GM11168 (cell line): Measurements from ENCODE around the gene CPNE6.
"Not testable (repeated sequence)": the region's sequence is repeated elsewhere in the genome, so short reads cannot be mapped to it uniquely, and the experiment has no call there.

Experiments
- in situ Hi-C: fragments of 300-500 bp; cut with MboI; formaldehyde crosslinking; loops from one replicate; pipeline ENCODE4 v1.12.0; 2022; ENCODE audit warnings: low sequenced_read_pairs; ENCODE audit not compliant: unreplicated experiment

The CPNE6 gene

DNA sequence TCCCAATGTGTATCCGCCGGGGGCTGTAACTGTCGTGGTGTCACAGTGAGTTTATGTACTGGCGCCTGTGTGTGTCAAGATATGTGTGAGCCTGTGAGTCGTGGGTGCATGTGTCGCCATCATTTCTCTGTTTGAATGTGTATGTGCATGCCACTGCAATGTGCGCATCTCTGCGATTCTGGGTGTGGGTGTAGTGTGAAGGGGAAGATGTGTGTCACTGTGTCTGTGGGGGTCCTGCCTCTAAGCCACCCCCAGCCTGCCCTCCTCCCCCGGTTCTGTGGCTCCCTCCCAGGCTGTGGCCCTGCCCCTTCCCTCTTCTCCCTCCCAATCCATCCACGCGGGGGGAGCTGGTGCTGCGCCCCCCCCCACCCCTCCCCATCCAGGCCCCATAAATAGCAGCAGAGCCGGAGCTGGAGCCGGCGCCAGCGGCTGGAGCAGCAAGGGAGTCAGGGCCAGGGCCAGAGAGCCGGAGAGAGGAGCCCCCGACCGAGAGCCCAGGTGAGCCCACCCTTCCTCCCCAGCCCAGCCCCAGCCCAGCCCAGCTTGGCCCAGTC is at the start of gene CPNE6:
TSS of gene CPNE6 (plus strand) at position 419 of the 554 bp plus-strand sequence. CDS start 1,375 bp downstream, outside the sequence.
- in situ Hi-C loops, result no loop called here

DNA sequence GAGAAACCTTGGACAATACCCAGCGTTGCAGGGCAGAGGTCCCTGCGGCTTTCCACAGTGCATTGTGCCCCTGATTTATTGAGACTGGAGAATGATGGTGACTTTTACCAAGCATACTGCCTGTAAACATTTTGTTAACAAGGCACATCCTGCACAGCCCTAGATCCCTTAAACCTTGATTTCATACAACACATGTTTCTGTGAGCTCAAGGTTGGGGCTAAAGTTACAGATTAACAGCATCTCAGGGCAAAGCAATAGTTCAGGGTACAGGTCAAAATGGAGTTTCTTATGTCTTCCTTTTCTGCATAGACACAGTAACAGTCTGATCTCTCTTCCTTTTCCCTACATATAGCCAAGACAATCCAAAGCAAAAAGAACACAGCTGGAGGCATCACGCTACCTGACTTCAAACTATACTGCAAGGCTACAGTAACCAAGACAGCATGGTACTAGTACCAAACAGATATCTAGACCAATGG is 46.4 kb upstream of the CPNE6 start:
- in situ Hi-C loops, result not testable (repeated sequence)

DNA sequence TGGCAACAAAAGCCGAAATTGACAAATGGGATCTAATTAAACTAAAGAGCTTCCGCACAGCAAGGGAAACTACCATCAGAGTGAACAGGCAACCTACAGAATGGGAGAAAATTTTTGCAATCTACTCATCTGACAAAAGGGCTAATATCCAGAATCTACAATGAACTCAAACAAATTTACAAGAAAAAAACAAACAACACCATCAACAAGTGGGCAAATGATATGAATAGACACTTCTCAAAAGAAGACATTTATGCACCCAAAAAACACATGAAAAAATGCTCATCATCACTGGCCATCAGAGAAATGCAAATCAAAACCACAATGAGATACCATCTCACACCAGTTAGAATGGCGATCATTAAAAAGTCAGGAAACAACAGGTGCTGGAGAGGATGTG is 41.7 kb upstream of the CPNE6 start:
- in situ Hi-C loops, result not testable (repeated sequence)

DNA sequence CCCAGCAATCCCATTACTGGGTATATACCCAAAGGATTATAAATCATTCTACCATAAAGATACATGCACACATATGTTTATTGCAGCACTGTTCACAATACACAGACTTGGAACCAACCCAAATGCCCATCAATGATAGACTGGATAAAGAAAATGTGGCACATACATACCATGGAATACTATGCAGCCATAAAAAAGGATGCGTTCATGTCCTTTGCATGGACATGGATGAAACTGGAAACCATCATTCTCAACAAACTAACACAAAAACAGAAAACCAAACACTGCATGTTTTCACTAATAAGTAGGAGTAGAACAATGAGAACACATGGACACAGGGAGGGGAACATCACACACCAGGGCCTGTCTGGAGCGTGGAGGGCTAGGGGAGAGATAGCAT is 40.0 kb upstream of the CPNE6 start:
- in situ Hi-C loops, result not testable (repeated sequence)

DNA sequence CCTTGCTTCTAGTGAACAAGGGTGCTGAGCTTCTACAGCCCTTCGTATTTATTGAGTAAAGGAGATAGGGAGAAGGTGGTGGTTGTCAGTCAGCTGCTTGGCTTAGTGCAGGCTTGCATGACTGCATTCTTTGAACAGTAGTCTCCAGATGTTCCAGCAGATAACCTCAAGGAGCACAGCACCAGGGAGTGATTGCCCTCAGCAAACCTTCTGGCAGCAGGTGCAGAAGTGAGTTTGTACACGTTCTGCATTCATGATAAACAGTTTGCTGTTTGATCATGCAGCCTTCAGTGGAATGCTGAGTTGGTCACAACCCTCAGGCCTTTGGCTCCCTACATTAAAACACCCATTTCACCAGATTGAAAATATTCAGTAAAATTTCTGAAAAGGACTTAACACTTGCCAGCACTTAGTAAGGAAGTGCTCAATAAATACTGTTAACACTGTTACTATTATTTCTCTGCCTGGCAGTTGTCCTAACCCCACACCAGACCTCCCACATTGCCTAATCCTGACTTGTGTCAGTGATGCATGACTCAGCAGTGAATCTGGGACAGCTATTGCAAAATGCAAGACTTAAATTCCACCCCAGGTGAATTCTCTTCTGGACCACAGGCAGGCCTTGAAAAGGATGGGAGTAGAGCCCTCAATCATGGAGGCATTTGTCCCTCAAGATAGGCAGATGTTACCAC is 38.5 kb upstream of the CPNE6 start:
- in situ Hi-C loops, result no loop called here

DNA sequence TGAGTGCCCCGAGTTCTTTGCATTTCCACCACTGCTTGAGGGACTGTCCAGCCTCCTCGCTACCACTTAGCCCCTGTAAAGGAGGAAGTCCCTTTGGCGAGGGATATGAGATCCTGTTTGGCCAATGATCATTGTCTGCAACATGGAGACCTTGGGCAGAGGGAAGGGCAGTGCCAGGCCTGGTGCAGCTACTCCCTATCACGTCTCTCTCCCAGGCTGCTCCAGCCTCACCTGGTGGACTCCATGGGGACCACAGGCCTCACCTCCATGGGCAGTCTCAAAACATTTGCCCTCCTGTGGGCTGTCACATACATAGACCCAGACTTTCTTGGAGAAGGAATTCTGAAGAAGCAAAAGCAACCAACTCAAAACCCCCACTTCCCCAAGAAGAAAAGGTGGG is 35.6 kb upstream of the CPNE6 start:
- in situ Hi-C loops, result not testable (repeated sequence)

DNA sequence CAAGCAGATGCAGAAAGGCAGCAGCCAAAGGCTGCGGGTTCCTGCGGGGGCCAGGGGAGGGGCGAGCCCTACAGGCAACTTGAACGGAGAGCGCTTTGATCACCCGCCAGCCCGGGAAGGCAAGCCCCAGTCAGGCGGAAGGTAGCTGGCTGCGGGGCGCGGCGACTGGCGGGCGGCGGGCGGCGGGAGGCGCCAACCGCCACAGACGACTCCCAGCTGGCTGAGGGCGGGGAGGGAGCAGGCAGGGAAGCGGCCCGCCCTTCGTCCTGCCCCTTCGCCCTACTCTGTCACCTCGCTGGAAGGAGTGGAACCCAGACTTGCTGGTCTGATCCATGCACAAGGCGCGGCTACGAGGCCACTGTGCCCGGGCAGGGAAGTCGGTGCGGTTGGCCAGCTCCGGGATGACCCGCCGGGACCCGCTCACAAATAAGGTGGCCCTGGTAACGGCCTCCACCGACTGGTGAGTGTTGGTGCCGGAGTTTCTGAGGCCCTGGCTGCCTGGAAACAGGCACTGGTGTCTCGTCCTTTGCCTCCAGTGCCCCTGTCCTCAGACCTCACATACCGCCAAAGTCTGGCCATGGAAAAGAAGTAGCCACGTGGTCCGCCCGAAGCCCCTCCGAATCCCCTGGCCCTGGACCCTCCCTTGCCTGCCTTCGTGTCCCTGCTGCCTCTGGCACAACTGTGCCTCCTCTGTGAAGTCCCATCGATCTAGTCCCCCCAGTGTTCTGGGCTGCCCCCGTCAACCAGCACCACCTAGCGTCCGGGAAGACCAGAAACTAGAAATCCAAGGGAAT is 35.0 kb upstream of the CPNE6 start:
- in situ Hi-C loops, result no loop called here

DNA sequence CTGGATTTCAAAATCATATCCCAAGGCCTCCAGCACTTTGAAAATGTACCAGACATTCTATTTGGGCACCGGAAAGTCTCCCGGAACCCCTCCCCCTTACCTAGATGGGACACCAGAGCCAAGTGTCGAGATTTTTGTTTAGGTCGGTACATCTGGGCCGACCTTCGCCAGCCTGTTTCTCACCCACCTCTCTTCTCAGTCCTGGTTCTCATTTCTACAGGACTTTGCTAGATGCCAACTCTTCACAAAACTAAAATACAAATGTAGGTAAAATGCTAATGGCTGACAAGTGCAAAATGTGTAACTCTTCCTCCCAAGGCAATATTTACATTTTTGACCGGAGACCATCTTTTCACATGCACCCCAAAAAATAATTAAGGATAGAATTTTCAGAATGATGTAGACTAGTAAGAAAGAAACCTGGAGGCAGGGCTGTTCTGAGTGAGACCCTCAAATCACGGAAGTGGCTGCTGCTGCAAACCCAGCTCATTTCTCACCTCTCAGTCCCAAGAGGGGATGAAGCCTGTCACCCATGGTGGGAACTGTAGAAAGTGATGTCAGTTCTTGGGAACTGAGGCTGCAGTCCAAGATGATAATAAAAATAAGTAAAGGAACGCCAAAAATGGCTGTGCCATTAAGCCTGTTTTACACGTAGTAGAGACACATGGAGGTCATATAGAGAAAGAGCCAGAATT is 34.3 kb upstream of the CPNE6 start:
- in situ Hi-C loops, result not testable (repeated sequence)

DNA sequence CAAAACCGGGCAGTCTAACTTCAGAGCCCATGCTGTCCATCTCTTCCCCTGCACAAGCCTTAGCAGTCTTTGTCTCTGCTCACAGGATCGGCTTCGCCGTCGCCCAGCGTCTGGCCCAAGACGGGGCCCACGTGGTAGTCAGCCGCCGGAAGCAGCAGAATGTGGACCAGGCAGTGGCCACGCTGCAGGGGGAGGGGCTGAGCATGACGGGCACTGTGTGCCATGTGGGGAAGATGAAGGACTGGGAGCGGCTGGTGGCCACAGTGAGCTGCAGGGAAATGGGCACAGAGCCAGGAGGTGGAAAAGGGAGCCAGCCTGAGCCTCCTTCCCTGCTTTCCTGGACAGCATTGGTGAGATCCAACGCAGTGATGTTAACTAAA is 33.7 kb upstream of the CPNE6 start:
- in situ Hi-C loops, result no loop called here

DNA sequence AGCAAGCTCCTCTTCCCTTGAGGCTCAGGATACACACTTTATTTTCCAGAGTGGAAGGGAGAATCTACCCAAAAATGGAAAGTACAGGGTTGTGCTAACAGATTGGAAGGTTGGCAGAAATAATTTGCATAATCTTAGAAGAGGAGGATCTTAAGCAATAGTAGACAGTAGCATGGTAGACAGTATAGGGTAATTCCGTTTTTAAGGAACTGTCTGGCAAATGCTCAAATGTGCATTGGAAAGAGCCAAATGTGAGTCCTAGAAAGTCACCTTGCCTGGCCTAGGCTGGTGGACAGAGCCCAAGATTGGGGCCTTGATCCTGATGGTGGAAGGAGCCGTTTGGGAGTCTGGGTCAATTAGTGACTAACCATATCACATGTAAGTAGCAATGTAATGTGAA is 32.7 kb upstream of the CPNE6 start:
- in situ Hi-C loops, result no loop called here

DNA sequence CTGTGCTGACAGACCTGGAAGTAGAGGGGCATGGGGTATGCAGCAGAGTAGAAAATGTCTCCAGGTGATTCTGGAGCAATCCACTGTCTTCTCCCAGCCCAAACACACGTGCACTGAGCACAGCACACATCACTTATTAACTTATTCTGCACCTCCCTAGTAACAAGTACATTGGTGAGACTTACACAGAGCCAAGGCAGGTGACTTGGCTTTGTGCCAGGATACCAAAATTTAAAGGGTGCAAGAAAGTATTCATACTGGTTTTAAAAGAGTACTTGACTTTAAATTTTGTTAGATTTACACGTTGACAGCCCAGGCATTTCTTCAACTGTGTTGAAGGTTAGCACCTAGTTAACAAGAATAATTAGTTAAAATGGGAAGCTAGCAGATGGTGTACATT is 30.7 kb upstream of the CPNE6 start:
- in situ Hi-C loops, result no loop called here

DNA sequence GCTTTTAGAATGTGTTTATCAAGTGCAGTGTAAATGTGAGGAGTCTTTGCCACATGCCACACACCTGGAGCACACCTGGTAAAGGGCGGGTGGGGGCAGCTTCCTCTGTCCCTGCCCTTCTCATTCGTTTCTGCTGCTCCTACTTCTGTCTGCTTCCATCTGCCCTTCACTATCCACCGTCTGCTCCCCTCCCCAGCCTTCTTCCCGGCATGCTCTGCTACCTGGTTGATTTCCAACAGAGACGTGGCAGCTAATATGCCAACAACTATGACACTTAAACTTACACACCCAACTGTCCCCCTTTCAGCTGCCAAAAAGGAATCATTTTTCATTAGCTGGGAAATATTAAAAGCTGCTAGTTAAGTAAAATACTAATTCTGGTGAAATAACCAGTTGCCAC is 28.6 kb upstream of the CPNE6 start:
- in situ Hi-C loops, result no loop called here

DNA sequence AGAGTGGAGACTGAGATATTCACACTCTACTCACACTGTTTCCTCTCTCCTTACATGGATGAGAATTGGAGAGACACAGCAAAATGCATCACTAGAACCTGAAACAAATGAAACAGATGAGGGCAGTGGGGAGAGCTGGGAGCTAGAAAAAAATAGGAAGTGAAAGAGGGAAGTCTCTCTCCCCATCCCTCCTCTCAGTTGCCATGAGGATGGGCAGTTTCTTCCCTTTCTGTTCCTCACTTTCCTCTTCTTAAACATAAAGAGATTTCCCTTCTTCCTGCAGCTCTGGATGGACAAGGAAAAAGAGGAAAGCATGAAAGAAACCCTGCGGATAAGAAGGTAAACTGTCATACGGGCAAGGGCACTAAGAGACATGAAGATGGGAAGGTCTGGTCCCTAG is 22.4 kb upstream of the CPNE6 start:
- in situ Hi-C loops, result not testable (repeated sequence)

DNA sequence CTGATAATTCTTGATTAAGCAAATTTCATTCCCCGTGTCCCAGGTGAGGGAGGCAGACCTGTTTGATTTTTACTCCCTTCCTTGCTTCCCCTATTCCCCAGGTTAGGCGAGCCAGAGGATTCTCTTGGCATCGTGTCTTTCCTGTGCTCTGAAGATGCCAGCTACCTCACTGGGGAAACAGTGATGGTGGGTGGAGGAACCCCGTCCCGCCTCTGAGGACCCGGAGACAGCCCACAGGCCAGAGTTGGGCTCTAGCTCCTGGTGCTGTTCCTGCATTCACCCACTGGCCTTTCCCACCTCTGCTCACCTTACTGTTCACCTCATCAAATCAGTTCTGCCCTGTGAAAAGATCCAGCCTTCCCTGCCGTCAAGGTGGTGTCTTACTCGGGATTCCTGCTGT is 20.6 kb upstream of the CPNE6 start:
- in situ Hi-C loops, result not testable (repeated sequence)

DNA sequence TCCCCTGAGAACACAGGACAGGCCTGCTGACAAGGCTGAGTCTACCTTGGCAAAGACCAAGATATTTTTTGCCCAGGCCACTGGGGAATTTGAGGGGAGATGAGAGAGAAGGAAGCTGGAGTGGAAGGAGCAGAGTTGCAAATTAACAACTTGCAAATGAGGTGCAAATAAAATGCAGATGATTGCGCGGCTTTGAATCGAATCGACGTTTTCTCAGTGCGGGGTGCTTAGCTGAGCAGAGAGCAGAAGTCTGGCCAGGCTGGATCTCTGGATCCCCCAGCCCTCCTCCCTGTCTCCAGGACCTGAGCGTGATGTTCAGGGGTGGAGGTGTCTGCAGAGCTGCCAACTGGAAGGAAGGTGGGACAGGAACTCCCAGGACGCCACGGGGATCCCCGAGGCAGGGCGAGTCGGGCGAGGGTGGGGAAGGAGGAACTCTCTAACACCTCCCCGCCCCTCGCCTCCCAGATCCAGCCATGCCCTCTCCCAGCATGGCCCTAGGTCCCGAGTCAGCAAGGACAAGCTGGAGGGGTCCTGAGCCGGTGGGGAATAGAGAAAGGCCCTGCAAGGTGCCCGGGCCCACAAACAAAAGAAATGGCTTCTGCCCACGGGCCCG is 20.1 kb upstream of the CPNE6 start:
- in situ Hi-C loops, result no loop called here

DNA sequence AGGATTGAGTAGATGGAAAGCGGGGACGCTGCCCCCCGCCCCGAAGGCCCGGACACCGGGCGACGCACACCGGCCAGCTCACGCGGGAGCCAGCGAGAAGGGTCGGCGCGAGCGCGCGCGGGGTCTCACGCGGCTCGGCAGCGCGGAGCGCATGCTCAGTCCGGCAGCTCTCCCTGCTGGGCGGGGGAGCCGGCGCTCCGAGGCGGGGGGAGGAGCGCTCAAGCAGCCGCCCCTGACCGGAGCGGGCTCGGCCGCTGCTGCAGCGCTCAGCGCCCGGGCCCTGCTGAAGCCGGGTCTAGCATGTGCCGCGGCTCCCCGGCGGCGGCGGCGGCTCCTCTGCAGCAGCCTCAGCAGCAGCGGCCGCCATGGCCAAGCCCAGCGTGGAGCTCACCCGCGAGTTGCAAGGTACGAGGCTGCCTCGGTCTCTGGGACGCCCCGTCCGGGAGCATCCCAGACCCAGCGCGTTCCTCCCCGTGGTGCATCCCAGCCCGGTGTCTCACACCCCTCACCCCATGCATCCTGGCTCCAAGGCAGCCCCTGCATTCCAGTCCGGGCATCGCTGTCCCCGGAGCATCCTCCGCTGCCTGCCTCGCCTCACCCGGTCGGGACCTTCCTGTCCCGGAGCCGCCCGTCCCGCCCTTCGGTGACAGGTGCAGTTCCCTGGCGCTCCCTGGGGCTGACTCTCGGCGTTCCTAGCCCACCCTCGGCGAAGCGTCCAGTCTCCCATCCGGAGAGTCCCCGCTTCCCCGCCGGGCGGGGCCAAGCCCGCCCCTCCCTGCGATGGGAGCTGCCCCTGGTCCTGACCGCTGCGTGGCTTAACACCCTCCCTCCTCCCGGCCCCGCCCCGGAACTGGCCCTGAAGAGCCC is 19.3 kb upstream of the CPNE6 start, which contains the start of gene CARMIL3:
TSS of gene CARMIL3 (plus strand) at position 221 of the 867 bp plus-strand sequence. CDS start at position 366, 145 bp downstream.
- in situ Hi-C loops, result no loop called here

DNA sequence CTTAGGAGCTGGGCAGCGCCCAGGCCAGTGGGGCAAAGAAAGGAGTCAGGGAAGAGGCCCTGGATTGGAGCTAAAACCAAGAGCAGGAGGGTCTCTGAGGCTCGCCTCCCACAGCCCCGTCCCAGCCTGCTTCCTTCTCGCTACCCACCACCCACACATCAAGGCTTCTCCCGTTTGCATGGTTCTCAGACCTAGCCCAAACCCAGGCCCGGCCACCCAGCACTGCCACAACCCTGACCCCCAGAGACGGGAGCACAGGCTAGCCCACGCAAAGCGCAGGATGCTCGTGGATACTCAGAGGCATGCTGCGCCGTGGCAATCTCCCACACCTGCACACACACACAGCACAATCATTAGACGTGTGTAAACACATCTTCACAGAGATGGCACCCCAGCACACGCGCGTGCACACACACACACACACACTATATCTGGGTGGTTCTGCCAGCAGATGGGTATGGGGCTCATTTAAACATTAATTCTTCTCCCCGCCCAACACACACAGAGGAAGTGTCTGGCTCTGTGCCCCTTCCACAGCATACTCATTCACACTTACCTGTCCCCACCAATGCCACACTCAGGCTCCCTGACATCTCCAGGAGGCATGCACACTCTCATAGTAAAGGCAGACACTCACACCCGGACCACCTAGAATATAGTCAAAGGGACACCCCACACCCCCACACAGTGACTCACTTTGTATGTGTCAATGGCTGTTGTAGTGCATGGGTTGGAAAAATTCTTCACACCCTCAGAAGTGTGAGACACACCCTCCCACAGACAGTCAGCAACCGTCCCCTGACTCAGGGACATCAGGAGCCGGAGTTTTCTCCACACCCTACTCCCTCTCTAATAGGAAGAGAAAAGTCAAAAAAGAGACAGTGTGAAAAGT is 18.5 kb upstream of the CPNE6 start:
- in situ Hi-C loops, result no loop called here

DNA sequence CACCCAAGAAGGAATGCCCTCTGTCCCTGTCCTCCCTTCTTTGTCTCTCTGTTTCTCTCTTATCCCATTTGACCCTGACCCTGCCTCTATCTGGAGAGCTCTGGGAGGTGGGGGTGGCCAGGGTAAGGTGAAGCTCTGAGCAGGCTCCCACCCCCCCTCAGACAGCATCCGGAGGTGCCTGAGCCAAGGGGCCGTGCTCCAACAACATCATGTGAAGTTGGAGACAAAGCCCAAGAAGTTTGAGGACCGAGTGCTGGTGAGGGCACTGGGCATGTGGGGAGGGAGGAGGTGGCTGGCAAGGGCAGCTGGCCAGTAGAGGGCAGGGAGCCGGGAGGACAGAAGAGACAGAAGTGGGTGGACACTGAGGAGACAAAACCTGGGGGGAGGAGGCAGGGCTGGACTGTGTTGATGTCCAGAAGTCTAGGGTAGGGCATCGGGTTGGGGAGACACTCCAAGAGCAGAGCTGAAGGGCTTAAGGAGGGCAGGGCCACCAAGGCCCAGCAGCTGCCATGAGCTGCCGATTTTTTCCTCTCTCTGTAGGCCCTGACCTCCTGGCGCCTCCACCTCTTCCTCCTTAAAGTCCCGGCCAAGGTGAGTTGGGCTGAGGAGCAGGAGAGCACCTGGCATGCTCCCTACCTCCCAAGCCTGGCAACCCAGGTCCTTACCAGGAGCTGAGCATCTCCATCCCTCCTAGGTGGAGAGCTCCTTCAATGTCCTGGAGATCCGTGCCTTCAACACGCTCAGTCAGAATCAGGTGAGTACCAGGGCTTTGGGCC is 17.6 kb upstream of the CPNE6 start:
- in situ Hi-C loops, result no loop called here
